ENCODE data around the gene COLQ.
"Not testable (repeated sequence)": the region's sequence is repeated elsewhere in the genome, so short reads cannot be mapped to it uniquely, and the experiment has no call there.

Gene COLQ

DNA sequence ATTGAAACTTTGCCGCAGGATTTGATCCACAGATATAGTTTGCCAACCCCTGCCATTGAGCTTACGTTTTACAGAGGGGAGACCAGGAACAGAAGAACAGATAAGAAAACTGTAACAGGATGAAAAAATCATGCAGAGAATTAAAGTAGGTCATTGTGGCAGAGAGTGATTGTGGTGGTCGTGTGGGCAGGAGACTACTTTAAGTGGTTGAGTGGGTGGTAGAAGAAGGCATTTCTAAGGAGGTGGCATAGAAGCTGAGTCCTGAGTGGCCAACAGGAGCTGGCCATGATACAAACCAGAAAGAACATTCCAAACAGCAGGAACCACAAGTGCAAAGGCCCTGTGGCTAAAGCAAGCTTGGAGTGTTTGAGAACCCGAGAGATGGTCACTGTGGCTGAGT is 34.5 kb downstream of the COLQ start:
- DNase-seq: no peak

- DNase-seq: no peak
These were observed 35.5 kb downstream of the COLQ start for GRCh38 chr3:15486020-15486419.

- DNase-seq: not testable (repeated sequence)
These were observed 37.0 kb downstream of the COLQ start for GRCh38 chr3:15484551-15484950.

GRCh38 chr3:15479400-15480224 is 41.9 kb downstream of the COLQ start:
- DNase-seq: no peak

GRCh38 chr3:15478640-15478979 is 42.9 kb downstream of the COLQ start:
- no peak for DNase-seq

GRCh38 chr3:15477951-15478639 is 43.4 kb downstream of the COLQ start:
- DNase-seq: no peak

GRCh38 chr3:15476378-15476777 is 45.1 kb downstream of the COLQ start:
- DNase-seq: no peak

DNA sequence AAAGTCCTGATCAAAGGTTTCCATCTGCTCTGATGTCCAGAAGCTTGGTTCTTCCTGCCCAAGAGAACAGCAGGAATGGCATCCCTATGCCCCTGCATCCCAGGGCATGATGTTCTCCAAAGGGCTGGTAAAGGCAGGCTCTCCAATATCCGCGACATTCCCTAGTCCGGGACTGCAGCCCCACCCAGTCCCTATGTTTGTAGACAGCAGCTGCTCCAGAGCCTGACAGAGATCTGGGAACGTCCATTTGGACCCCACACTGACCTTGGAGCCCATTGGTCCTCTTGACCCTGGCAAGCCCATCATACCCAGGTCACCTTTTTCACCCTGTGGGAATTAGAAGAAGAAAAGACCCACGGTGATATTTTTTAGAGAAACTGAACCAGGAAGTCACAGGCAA is 46.3 kb downstream of the COLQ start:
- DNase-seq: no peak

DNA sequence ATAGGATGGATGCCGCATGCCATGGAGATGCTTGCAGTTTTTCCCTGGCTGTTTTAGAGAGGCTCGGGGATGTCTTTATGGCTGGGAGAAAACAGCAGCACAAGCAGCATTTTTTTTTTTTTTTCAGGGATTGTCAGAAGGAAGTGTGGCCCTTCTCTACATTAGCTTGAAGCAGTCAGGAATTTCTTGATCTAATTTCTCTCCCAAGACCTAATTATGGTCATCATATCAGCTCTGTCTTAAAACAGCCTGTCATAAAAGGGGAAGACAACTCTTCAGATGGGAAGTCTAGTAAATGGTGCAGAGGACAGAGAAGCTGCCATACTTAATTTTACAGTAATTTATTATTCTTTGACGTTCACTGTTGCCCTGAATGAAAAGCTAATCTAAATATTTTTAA is 49.6 kb downstream of the COLQ start:
- DNase-seq: no peak

DNA sequence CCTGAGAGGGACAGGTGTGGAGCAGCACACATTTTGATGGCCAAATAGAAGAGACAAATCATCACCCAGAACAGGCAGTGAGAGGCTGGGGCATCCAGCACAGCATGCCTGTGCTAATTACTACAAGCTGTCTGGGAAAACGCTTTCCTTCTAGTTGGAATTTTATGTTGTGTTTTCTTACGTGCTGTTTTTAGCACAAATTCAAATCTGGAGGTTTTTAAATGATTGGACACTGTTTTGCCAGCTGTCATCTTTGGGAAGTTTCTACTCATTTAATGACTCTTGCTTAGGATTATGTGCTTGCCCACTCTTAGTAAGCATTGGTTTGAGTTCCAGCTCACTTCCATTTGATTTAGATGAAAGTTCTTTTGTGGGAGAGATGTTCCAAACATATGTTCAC is 50.7 kb downstream of the COLQ start:
- no peak for DNase-seq

DNA sequence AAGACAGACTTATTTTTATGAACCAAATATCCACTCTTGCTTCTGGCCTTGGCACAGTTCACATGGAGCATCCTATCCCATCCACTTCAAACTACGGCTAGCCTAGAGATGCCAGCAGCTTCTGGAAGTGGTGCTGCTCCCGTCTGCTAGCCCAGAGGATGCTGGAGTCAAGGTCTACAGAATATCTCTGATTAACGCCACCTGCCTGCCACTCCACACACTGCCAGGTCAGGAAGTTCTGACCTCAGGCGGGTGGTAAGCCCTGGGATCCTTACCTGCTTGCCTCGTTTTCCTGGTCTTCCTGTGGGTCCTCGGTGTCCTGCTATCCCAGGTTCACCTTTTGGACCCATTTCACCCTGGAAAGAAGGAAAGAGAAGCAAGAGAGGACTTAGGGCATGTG is 51.2 kb downstream of the COLQ start:
- no peak for DNase-seq

GRCh38 chr3:15467227-15468181 is 54.0 kb downstream of the COLQ start:
- DNase-seq: no peak

- no peak for DNase-seq
These were observed 55.5 kb downstream of the COLQ start for GRCh38 chr3:15465876-15466585.

DNA sequence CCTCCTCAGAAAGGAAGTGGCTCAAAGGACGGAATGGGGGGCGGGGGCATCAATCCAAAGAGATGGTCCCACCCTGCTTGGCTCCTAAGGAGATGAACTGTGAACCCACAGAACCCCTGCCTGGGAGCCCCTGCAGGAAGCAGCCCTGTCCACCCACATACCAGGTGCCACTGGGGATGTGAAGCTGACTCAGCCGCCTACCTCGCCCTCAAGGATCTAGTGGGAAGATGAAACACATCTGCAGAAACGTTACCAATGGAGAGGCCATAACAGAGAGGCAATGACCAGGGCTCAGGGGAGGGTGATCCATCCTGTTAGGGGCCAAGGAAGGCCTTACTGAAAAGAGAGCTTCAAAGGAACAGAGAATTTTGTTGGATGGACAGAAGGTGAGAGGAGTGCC is 59.1 kb downstream of the COLQ start:
- DNase-seq: no peak

GRCh38 chr3:15460891-15461531 is 60.5 kb downstream of the COLQ start:
- DNase-seq: no peak

DNA sequence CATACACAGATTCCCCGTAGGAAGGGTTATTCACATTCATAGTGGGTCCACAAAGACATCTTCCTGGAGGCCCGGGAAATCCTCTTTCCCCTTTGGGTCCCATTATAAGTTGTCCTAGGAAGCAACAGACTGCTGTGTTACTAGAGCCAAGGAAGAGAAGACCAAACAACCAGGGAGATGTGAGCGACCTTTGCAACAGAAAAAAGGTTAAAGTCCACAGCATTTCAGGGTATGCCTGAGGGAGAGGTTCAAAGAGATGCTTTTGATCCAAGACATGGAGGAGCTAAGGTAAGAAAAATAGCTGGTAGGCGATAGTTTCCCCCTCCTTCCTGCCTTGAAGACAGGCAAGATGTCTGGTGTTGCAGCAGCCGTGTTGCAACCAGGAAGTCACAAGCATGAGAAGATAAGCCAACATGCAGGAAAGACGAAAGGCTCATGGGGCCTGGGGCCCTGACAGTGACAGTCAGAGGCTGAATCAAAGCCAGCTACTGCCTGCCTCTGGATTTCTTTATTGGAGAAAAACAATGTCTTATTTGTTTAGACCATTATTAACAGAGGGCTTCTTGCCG is 63.2 kb downstream of the COLQ start:
- no peak for DNase-seq

GRCh38 chr3:15456915-15457314 is 64.6 kb downstream of the COLQ start:
- not testable (repeated sequence) for DNase-seq

DNA sequence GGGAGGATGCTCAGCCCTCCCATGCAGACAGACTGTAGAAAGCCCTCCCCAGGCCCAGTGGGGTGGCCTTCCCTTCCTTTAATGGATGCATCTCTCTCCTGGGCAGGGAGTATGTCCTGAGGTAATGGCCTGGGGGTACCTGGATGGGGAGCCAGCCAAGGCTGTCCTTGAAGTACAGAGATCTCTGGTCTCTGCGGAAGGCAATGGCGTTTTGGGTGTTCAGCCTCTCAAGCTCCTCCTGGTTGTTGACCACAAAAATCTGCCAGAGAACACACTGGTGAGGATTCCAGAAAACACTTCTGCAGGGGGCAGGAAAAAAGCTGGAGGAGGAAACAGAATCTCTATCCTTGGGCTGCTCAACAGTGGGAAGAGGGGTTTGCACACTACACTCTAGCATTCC is 65.2 kb downstream of the COLQ start:
- DNase-seq: no peak

DNA sequence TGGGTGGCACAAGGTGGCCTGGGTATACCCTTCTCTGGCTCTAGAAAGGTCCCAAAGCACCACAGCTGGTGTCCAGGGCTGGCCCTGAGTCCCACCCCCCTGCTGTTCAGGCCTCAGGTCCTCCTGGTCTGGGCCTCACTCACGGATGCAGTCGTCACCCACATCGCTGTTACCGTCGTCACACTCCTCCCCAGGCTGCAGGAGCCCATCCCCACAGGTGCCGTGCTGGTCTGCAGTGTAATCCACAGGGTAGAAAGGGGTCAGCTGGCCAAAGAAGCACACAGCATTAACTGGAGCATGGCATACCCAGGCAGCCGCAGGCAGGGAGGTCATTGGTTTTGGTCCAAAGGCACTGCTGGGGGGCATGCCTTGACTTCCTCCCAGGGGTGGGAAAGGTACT is 65.8 kb downstream of the COLQ start:
- DNase-seq: no peak

DNA sequence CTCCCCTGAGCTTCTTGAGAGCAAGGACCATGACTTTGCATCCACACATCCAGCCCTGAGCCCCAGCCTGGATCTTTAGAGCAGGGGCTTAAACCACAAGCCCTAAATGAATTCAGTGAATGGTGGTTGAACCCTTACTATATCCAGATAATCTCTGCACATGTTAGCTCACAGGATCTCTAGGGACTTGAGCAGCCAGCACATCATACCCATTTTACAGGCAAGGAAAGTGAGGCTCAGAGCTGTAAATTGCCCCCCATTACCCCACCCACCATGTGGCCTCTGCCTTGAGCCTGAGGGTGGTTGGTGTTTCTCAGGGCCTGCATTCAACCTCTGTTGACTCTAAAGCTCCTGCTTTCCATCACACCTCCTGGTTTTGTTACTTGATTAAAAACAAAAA is 66.5 kb downstream of the COLQ start:
- DNase-seq: no peak

- DNase-seq: no peak
These were observed 67.4 kb downstream of the COLQ start for GRCh38 chr3:15453991-15454625.
